Measurements from ENCODE around the gene NCL.

The NCL gene

DNA sequence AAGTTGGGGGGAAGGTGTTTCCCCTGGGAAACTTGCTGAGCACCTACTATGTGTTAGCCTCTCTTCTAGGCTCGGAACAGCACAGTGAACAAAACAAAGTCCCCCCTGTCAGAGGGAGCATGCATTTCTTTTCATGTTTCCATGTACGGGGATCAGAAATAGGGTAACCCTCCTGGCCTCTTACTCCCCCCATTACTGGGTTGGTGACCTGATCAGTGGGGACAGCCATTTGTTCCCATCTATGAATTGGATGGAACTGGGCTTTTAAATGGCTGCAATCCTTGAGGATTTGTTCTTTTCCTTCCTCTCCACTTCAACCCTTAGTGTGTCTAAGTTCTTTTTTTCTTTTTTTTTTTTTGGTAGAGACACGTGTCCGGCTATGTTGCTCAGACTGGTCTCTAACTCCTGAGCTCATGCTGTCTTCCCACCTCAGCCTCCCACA lies 13.7 kb downstream of the NCL start:
- Histone ChIP-seq H3K9me2 (ENCODE audit: low read depth, low read length) (no peaks in the 10 kb centered on the region), H3K79me2 (ENCODE audit: insufficient read depth, low read length) (no peaks in the 10 kb centered on the region), H3K4me1 (ENCODE audit: insufficient read depth, low read length, severe bottlenecking) (no peaks in the 10 kb centered on the region), H3K9me3 (ENCODE audit: low read length) (no peaks in the 10 kb centered on the region), H3F3A (ENCODE audit: insufficient read depth, low read length) (peaks cover 14% of the 10 kb centered on the region; the same call in 1 of the 2 replicates), H2AFZ (ENCODE audit: low read length) (no peak overlapping the region), H4K20me1 (ENCODE audit: insufficient read depth, low read length) (no peaks in the 10 kb centered on the region), H3K36me3 (ENCODE audit: insufficient read depth, low read length) (peaks cover 43% of the 10 kb centered on the region), H3K27ac (ENCODE audit: low read depth, low read length, poor library complexity, severe bottlenecking) (no peak overlapping the region), H3K4me2 (ENCODE audit: low read length) (no peak overlapping the region), H3K27me3 (ENCODE audit: insufficient read depth, low read length) (no peaks in the 10 kb centered on the region), H3K9ac (ENCODE audit: low read length) (no peak overlapping the region), H3K4me3 (ENCODE audit: low read depth, low read length, poor library complexity, severe bottlenecking) (no peak overlapping the region)
- TF ChIP-seq, protein P1, sequence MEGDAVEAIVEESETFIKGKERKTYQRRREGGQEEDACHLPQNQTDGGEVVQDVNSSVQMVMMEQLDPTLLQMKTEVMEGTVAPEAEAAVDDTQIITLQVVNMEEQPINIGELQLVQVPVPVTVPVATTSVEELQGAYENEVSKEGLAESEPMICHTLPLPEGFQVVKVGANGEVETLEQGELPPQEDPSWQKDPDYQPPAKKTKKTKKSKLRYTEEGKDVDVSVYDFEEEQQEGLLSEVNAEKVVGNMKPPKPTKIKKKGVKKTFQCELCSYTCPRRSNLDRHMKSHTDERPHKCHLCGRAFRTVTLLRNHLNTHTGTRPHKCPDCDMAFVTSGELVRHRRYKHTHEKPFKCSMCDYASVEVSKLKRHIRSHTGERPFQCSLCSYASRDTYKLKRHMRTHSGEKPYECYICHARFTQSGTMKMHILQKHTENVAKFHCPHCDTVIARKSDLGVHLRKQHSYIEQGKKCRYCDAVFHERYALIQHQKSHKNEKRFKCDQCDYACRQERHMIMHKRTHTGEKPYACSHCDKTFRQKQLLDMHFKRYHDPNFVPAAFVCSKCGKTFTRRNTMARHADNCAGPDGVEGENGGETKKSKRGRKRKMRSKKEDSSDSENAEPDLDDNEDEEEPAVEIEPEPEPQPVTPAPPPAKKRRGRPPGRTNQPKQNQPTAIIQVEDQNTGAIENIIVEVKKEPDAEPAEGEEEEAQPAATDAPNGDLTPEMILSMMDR (IDR thresholded peaks at IDR 0.05; ENCODE audit: low read length): no peak
- no peak for TF ChIP-seq EZH2 (IDR thresholded peaks at IDR 0.05; ENCODE audit: borderline replicate concordance, low read length)

DNA sequence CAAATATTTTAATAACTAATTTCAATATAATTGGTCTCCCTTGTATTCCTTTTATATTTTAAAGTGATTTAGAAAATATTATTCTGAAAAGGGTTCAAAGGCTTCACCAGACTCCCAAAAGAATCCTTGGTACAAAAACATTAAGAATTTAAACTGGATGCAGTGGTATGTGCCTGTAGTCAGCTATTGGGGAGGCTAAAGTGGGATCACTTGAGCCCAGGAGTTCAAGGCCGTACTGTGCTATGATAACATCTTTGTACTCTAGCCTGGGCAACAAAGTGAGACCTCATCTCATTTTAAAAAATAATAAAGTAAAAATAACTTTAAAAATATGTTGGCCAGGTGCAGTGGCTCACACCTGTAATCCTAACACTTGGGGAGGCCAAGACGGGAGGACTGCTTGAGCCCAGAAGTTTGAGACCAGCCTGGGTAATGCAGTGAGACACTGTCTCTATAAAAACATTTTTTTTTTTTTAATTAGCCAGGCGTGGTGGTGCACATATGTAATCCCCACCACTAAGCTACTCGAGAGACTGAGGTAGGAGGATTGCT lies 14.7 kb downstream of the NCL start:
- Histone ChIP-seq H3K27me3 (ENCODE audit: insufficient read depth, low read length) (no peaks in the 10 kb centered on the region), H2AFZ (ENCODE audit: low read length) (no peak overlapping the region), H3K4me1 (ENCODE audit: insufficient read depth, low read length, severe bottlenecking) (no peaks in the 10 kb centered on the region), H3K4me2 (ENCODE audit: low read length) (no peak overlapping the region), H3K4me3 (ENCODE audit: low read depth, low read length, poor library complexity, severe bottlenecking) (no peak overlapping the region), H3K9me3 (ENCODE audit: low read length) (no peaks in the 10 kb centered on the region), H4K20me1 (ENCODE audit: insufficient read depth, low read length) (no peaks in the 10 kb centered on the region), H3K9me2 (ENCODE audit: low read depth, low read length) (no peaks in the 10 kb centered on the region), H3K9ac (ENCODE audit: low read length) (no peak overlapping the region), H3K36me3 (ENCODE audit: insufficient read depth, low read length) (peaks cover 33% of the 10 kb centered on the region), H3F3A (ENCODE audit: insufficient read depth, low read length) (peaks cover 14% of the 10 kb centered on the region; the same call in 1 of the 2 replicates), H3K79me2 (ENCODE audit: insufficient read depth, low read length) (no peaks in the 10 kb centered on the region), H3K27ac (ENCODE audit: low read depth, low read length, poor library complexity, severe bottlenecking) (no peak overlapping the region)
- TF ChIP-seq EZH2 (IDR thresholded peaks at IDR 0.05; ENCODE audit: borderline replicate concordance, low read length): no peak
- TF ChIP-seq, protein P1 (IDR thresholded peaks at IDR 0.05; ENCODE audit: low read length): no peak

DNA sequence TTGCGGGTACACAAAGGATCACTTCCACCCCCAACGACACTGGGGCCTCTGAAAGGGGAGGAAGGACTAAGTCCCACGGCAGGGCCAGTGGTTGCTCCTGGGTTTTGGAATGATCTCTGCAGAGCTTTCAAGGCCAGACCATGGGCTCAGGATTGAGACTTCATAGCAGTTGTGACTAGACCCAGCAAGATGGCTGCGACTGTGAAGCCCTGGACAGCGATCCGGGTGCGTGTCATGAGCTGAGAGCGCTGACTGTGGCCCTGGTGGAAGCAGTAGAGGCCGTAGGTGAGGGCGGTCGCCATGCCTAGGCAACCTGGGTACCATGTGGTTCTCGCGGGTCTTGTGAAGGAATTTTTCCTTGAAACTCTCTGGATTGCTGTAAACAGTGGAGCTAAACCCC lies 27.3 kb downstream of the NCL start:
- no peaks in the 10 kb centered on the region for H3K27me3 ChIP-seq (ENCODE audit: insufficient read depth, low read length)
- no peaks in the 10 kb centered on the region for H3K9me3 ChIP-seq (ENCODE audit: low read length)
- H3K27ac ChIP-seq (ENCODE audit: low read depth, low read length, poor library complexity, severe bottlenecking): no peak overlapping the region
- no peak overlapping the region for H3K9ac ChIP-seq (ENCODE audit: low read length)
- no peaks in the 10 kb centered on the region for H3K79me2 ChIP-seq (ENCODE audit: insufficient read depth, low read length)
- no peaks in the 10 kb centered on the region for H3K36me3 ChIP-seq (ENCODE audit: insufficient read depth, low read length)
- H2AFZ ChIP-seq (ENCODE audit: low read length): no peak overlapping the region
- H4K20me1 ChIP-seq (ENCODE audit: insufficient read depth, low read length): no peaks in the 10 kb centered on the region
- TF ChIP-seq, protein P1 (IDR thresholded peaks at IDR 0.05; ENCODE audit: low read length): no peak
- no peak for TF ChIP-seq EZH2 (IDR thresholded peaks at IDR 0.05; ENCODE audit: borderline replicate concordance, low read length)
- H3K4me3 ChIP-seq (ENCODE audit: low read depth, low read length, poor library complexity, severe bottlenecking): no peak overlapping the region
- no peaks in the 10 kb centered on the region for H3F3A ChIP-seq (ENCODE audit: insufficient read depth, low read length)
- no peaks in the 10 kb centered on the region for H3K4me1 ChIP-seq (ENCODE audit: insufficient read depth, low read length, severe bottlenecking)
- H3K4me2 ChIP-seq (ENCODE audit: low read length): no peak overlapping the region
- no peaks in the 10 kb centered on the region for H3K9me2 ChIP-seq (ENCODE audit: low read depth, low read length)
